Spleen (tissue), 7 donors: ENCODE data around the gene GRIK1.

ENCODE experiments used
- CTCF ChIP-seq, 11 experiments: fragments of 200-600 bp in 7 of 11; fragments of 450-650 bp in 4 of 11; sonication (generic) in 4 of 11; IDR thresholded peaks in 8 of 11; conservative IDR thresholded peaks in 3 of 11; 1 replicate in 7 of 11; 2 replicates in 4 of 11; pipeline versions ENCODE4 v1.4.0 to v1.8.0; 2016 to 2021; ENCODE audit warnings: antibody characterized with exemption in 11 of 11, inconsistent platforms in 4 of 11, mild to moderate bottlenecking in 1 of 11
- POLR2AphosphoS5 ChIP-seq, 3 donors: sonication (generic); formaldehyde crosslinking; IDR thresholded peaks; one replicate each; pipeline ENCODE4 v1.5.1; 2017; ENCODE audit warnings: antibody characterized with exemption in 3 of 3
- donor health status: DM: no; HTN: no; CAD: no; lungs with moderate emphysema.
- donor health status: DM: no; HTN: no; CAD: no.
- donor health status: DM: no; HTN: no; CAD: no.

- TF ChIP-seq CTCF (IDR thresholded peaks at IDR 0.05 in 8 of 11, conservative IDR thresholded peaks at IDR 0.05 in 3 of 11) (no peak), POLR2AphosphoS5 (IDR thresholded peaks at IDR 0.05) (no peak)
Measured at GRCh38 chr21:29825345-29825744, 114.5 kb downstream of the GRIK1 start.
